Gastrocnemius medialis (tissue), 4 donors: ENCODE data around the gene IL17RB.

Source experiments
- POLR2A ChIP-seq, 2 donors: fragments of 450-650 bp; IDR thresholded peaks; one replicate each; pipeline ENCODE4 v1.6.1; 2017; ENCODE audit warnings: antibody characterized with exemption in 2 of 2, mild to moderate bottlenecking in 2 of 2, moderate library complexity in 2 of 2
- TF ChIP-seq, protein P1 (sequence below), 5 experiments: fragments of 450-650 bp in 3 of 5; fragments of 200-600 bp in 2 of 5; sonication (generic) in 2 of 5; IDR thresholded peaks in 4 of 5; conservative IDR thresholded peaks in 1 of 5; 1 replicate in 4 of 5; 2 replicates in 1 of 5; pipeline ENCODE4 v1.5.1; 2016 to 2019; ENCODE audit warnings: antibody characterized with exemption in 5 of 5, mild to moderate bottlenecking in 3 of 5, moderate library complexity in 3 of 5

GRCh38 chr3:53821631-53822121, 24.7 kb upstream of the IL17RB start:
- TF ChIP-seq, protein P1, sequence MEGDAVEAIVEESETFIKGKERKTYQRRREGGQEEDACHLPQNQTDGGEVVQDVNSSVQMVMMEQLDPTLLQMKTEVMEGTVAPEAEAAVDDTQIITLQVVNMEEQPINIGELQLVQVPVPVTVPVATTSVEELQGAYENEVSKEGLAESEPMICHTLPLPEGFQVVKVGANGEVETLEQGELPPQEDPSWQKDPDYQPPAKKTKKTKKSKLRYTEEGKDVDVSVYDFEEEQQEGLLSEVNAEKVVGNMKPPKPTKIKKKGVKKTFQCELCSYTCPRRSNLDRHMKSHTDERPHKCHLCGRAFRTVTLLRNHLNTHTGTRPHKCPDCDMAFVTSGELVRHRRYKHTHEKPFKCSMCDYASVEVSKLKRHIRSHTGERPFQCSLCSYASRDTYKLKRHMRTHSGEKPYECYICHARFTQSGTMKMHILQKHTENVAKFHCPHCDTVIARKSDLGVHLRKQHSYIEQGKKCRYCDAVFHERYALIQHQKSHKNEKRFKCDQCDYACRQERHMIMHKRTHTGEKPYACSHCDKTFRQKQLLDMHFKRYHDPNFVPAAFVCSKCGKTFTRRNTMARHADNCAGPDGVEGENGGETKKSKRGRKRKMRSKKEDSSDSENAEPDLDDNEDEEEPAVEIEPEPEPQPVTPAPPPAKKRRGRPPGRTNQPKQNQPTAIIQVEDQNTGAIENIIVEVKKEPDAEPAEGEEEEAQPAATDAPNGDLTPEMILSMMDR (IDR thresholded peaks at IDR 0.05 in 4 of 5, conservative IDR thresholded peaks at IDR 0.05 in 1 of 5): no peak
- TF ChIP-seq POLR2A (IDR thresholded peaks at IDR 0.05): no peak
